HEK293T (cell line): ENCODE measurements around the gene TPRKB.

Experiments used
- ARNT ChIP-seq: fragments of 450-650 bp; IDR thresholded peaks from 2 replicates; pipeline ENCODE4 v1.6.1; 2017; ENCODE audit warnings: mild to moderate bottlenecking
- BHLHE40 ChIP-seq: fragments of 450-650 bp; IDR thresholded peaks from 2 replicates; pipeline ENCODE4 v1.6.1; 2016; ENCODE audit warnings: mild to moderate bottlenecking, moderate library complexity, borderline replicate concordance
- FOXK2 ChIP-seq: fragments of 450-650 bp; IDR thresholded peaks from 2 replicates; pipeline ENCODE4 v1.6.1; 2016; ENCODE audit warnings: mild to moderate bottlenecking
- FOXM1 ChIP-seq: fragments of 450-650 bp; IDR thresholded peaks from 2 replicates; pipeline ENCODE4 v1.6.1; 2017; ENCODE audit warnings: mild to moderate bottlenecking, borderline replicate concordance
- SP1 ChIP-seq: fragments of 450-650 bp; IDR thresholded peaks from 2 replicates; pipeline ENCODE4 v1.6.1; 2017
- SUZ12 ChIP-seq: fragments of 450-650 bp; IDR thresholded peaks from 2 replicates; pipeline ENCODE4 v1.6.1; 2016; ENCODE audit warnings: mild to moderate bottlenecking
- ZNF384 ChIP-seq: fragments of 450-650 bp; IDR thresholded peaks from 2 replicates; pipeline ENCODE4 v1.6.1; 2016

GRCh38 chr2:73708527-73708926 lies 28.6 kb downstream of the TPRKB start:
- TF ChIP-seq SUZ12 (no peak), ARNT (no peak), ZNF384 (no peak), FOXM1 (no peak), FOXK2 (no peak), SP1 (no peak), BHLHE40 (no peak)
